GM12872 (cell line): ENCODE results near the gene CSNK1G3.
A peak's percentile ranks its signal among the peaks of the same experiment; 100 is the strongest.

Experiments used
- TF ChIP-seq, protein P1 (sequence below): IDR thresholded peaks from 3 replicates; pipeline ENCODE4 v1.5.1; 2011; ENCODE audit warnings: low read depth, mild to moderate bottlenecking, low read length, moderate library complexity; ENCODE audit not compliant: insufficient read depth

The CSNK1G3 gene

GRCh38 chr5:123545506-123545905, 33.5 kb downstream of the CSNK1G3 start:
- TF ChIP-seq, protein P1, sequence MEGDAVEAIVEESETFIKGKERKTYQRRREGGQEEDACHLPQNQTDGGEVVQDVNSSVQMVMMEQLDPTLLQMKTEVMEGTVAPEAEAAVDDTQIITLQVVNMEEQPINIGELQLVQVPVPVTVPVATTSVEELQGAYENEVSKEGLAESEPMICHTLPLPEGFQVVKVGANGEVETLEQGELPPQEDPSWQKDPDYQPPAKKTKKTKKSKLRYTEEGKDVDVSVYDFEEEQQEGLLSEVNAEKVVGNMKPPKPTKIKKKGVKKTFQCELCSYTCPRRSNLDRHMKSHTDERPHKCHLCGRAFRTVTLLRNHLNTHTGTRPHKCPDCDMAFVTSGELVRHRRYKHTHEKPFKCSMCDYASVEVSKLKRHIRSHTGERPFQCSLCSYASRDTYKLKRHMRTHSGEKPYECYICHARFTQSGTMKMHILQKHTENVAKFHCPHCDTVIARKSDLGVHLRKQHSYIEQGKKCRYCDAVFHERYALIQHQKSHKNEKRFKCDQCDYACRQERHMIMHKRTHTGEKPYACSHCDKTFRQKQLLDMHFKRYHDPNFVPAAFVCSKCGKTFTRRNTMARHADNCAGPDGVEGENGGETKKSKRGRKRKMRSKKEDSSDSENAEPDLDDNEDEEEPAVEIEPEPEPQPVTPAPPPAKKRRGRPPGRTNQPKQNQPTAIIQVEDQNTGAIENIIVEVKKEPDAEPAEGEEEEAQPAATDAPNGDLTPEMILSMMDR = peak; percentile 30; the same call in 2 of the 3 replicates

DNA sequence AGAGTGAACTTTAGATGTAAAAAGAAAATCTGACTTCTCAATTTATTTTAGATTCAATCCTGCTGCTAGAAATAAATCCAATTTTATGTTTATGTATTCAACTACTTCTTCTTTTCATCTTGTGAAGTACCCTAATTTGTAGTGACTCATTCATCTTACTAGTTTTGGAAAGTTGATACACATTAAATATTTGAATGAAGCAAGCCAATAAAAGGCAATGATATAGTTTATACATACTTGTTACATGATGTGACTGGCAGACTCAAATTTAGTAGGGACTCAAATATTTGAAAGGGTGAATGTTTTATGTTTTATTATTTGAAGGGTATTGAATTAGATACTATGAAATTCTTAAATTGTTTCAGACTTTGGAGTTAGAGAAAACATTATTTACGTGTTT, 34.7 kb downstream of the CSNK1G3 start:
- TF ChIP-seq, protein P1 = no peak

DNA sequence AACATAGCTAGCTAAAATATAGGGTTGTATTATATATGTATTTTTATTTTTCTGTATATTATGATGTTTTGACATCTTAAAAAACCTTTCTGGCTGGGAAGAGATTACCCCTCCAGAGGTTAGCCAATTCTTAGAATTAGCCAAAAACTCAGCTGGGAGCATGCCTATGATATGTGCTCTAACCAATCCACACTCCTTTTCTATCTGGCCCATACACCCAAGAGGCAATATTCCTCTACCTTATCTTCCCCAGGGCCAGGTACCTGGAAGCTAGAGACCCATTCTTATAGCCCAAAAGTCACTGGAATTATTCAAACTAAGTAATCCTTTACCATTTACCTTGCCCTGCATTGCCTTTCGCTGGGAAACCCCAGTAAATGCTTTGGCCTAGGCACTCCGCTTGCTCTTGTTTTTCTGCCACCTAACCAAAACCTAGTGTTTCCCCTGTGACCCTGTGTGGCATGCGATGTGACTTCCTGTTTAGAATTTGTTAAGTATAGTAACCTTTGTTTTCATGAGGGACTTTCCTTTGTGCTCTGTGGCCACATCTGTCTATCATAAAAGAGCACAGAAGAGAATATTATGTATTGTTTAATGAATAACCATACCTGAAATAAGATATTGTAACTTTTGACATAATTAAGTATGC, 37.4 kb downstream of the CSNK1G3 start:
- TF ChIP-seq, protein P1 = no peak

- TF ChIP-seq, protein P1 = 0 out of 3 replicates have a peak, but pooled peaks have one; percentile 5
Measured at GRCh38 chr5:123554601-123555000, 42.6 kb downstream of the CSNK1G3 start.

- TF ChIP-seq, protein P1 = no peak
Measured at GRCh38 chr5:123557907-123558306, 45.9 kb downstream of the CSNK1G3 start.

GRCh38 chr5:123558762-123559433, 46.9 kb downstream of the CSNK1G3 start:
- TF ChIP-seq, protein P1 = no peak

GRCh38 chr5:123559434-123559775, 47.4 kb downstream of the CSNK1G3 start:
- TF ChIP-seq, protein P1 = no peak
